K562 (cell line): ENCODE results near the gene CKLF. TPM values are rescaled to one million over a fixed set of nuclear protein-coding genes. Genes with fewer than 3 reads are reported as not detected.
A peak's percentile ranks its signal among the peaks of the same experiment; 100 is the strongest.

Experiments
- ATAC-seq: fragments of 200-7000 bp; cut with Tn5 transposase; 3 replicates; pipeline ENCODE4 v1.9.1; 2020; ENCODE audit warnings: moderate library complexity
- BruUV-seq: library from RNA; stranded (reverse); fragments of 400-500 nt; replicated peaks from 2 replicates; lab custom pipeline; 2021; lab: Mats Ljungman, UMichigan
- CTCF ChIA-PET: fragments of 300-600 bp; formaldehyde crosslinking; extraction: SDS; loops from one replicate; lab custom pipeline; 2021; ENCODE audit warnings: low intra/inter-chr PET ratio; lab: Yijun Ruan, JAX
- POLR2A ChIA-PET: fragments of 300-600, 350-650 bp; sonication (Branson Sonifier 250); formaldehyde crosslinking; extraction: SDS; loops from one replicate; lab custom pipeline; 2021; ENCODE audit warnings: antibody characterized with exemption, inconsistent platforms; lab: Yijun Ruan, JAX
- DNase-seq, 4 experiments: peaks; one replicate each; pipeline versions ENCODE4 v3.0.0 to v3.0.0-alpha.2; 2011 to 2018; ENCODE audit warnings: low spot score in 3 of 4, mixed read lengths in 3 of 4; ENCODE audit errors: extremely low read depth in 1 of 4
- FAIRE-seq: peaks from 2 replicates; lab custom pipeline; 2011; peaks lifted over from hg19 to GRCh38; lab: Jason Lieb, UNC
- H2AFZ ChIP-seq: 2 replicates; pipeline ENCODE4 v1.6.0; 2011; ENCODE audit warnings: low read depth, low read length, control low read depth, inconsistent platforms
- H3K27ac ChIP-seq: fragments of 200-600 bp; 3 replicates; pipeline ENCODE4 v1.8.0; 2011; ENCODE audit warnings: low read depth, mild to moderate bottlenecking, control low read depth, inconsistent platforms, low read length, moderate library complexity, mixed read lengths; ENCODE audit errors: extremely low read depth
- H3K27me3 ChIP-seq, 2 experiments: fragments of 300-600 bp in 1 of 2; 2 replicates in 1 of 2; 3 replicates in 1 of 2; pipeline versions ENCODE4 v1.6.0 to v1.8.0; 2011; ENCODE audit warnings: inconsistent platforms in 2 of 2, low read length in 2 of 2, mild to moderate bottlenecking in 1 of 2, mixed read lengths in 1 of 2, moderate library complexity in 1 of 2; ENCODE audit not compliant: control insufficient read depth in 2 of 2, insufficient read depth in 2 of 2
- H3K36me3 ChIP-seq: fragments of 300-600 bp; 3 replicates; pipeline ENCODE4 v1.8.0; 2011; ENCODE audit warnings: mild to moderate bottlenecking, low read length, inconsistent platforms; ENCODE audit not compliant: control insufficient read depth, insufficient read depth
- H3K4me1 ChIP-seq, 2 experiments: fragments of 200-600 bp in 1 of 2; replicated peaks in 1 of 2; 2 replicates in 1 of 2; 3 replicates in 1 of 2; pipeline versions ENCODE4 v1.5.1 to v1.8.0; 2011; ENCODE audit warnings: inconsistent platforms in 2 of 2, low read length in 2 of 2, mild to moderate bottlenecking in 1 of 2, mixed read lengths in 1 of 2, moderate library complexity in 1 of 2; ENCODE audit not compliant: control insufficient read depth in 2 of 2, insufficient read depth in 2 of 2
- H3K4me2 ChIP-seq: 2 replicates; pipeline ENCODE4 v1.6.1; 2011; ENCODE audit warnings: low read length, control low read depth, inconsistent platforms, mixed read lengths; ENCODE audit not compliant: insufficient read depth
- H3K4me3 ChIP-seq: fragments of 200-600 bp; sonication (generic), shearing (Covaris generic); 2 replicates; pipeline ENCODE4 v1.5.1; 2016; ENCODE audit warnings: control low read depth, inconsistent platforms
- H3K79me2 ChIP-seq: fragments of 200-600 bp; 3 replicates; pipeline ENCODE4 v1.8.0; 2011; ENCODE audit warnings: low read length, inconsistent platforms; ENCODE audit not compliant: control insufficient read depth, insufficient read depth
- H3K9ac ChIP-seq, 2 experiments: 2 replicates each; pipeline versions ENCODE4 v1.6.0 to v1.6.1; 2011; ENCODE audit warnings: low read depth in 2 of 2, low read length in 2 of 2, control low read depth in 1 of 2, inconsistent platforms in 1 of 2, mild to moderate bottlenecking in 1 of 2, mixed read lengths in 1 of 2; ENCODE audit not compliant: insufficient read depth in 1 of 2
- H3K9me1 ChIP-seq: one replicate; pipeline ENCODE4 v1.6.0; 2011; ENCODE audit warnings: inconsistent platforms, mild to moderate bottlenecking, low read length, moderate library complexity; ENCODE audit not compliant: control insufficient read depth, insufficient read depth
- H3K9me3 ChIP-seq: replicated peaks from 2 replicates; pipeline ENCODE4 v1.5.1; 2011; ENCODE audit warnings: low read depth, low read length, inconsistent platforms; ENCODE audit not compliant: control insufficient read depth, insufficient read depth
- H4K20me1 ChIP-seq: replicated peaks from 2 replicates; pipeline ENCODE4 v1.6.1; 2011; ENCODE audit warnings: low read length, inconsistent platforms, mixed read lengths; ENCODE audit not compliant: control insufficient read depth, insufficient read depth
- ADNP ChIP-seq: fragments of 200-800 bp; sonication (Bioruptor generic); IDR thresholded peaks from 2 replicates; pipeline ENCODE4 v1.6.1; 2016; ENCODE audit warnings: missing genetic modification characterization, missing compliant biosample characterization
- CBX3 ChIP-seq, 2 experiments: IDR thresholded peaks; 1 replicate in 1 of 2; 2 replicates in 1 of 2; pipeline ENCODE4 v1.6.1; 2012; ENCODE audit warnings: inconsistent platforms in 2 of 2, low read length in 2 of 2, borderline replicate concordance in 1 of 2, control low read depth in 1 of 2
- CEBPB ChIP-seq: fragments of 450-650 bp; IDR thresholded peaks from 2 replicates; pipeline ENCODE4 v1.6.1; 2016; ENCODE audit warnings: missing genetic modification characterization, missing compliant biosample characterization
- CEBPG ChIP-seq, 3 experiments: fragments of 200-800 bp in 1 of 3; sonication (Bioruptor generic) in 1 of 3; sonication (generic) in 1 of 3; formaldehyde crosslinking in 1 of 3; IDR thresholded peaks in 2 of 3; conservative IDR thresholded peaks in 1 of 3; 2 replicates each; pipeline versions ENCODE4 v1.6.1 to v1.8.0; 2016 to 2022; ENCODE audit warnings: missing compliant biosample characterization in 2 of 3, missing genetic modification characterization in 2 of 3, mild to moderate bottlenecking in 1 of 3, missing genetic modification reagents in 1 of 3
- GTF2A2 ChIP-seq: IDR thresholded peaks from 2 replicates; pipeline ENCODE4 v1.6.1; 2016; ENCODE audit warnings: mild to moderate bottlenecking, missing genetic modification characterization, missing compliant biosample characterization
- NFYB ChIP-seq: IDR thresholded peaks from 2 replicates; pipeline ENCODE4 v1.6.1; 2011; ENCODE audit warnings: mild to moderate bottlenecking, moderate library complexity; ENCODE audit not compliant: insufficient read length; ENCODE audit errors: extremely low read depth
- STAT5A ChIP-seq: IDR thresholded peaks from 2 replicates; pipeline ENCODE4 v1.6.1; 2012; ENCODE audit warnings: low read length, inconsistent platforms, borderline replicate concordance
- TAF15 ChIP-seq: fragments of 200-400 bp; formaldehyde crosslinking; IDR thresholded peaks from 2 replicates; pipeline ENCODE4 v1.6.1; 2017; ENCODE audit warnings: mild to moderate bottlenecking, low read depth, low read length, moderate library complexity
- TAF7 ChIP-seq: fragments of 450-650 bp; IDR thresholded peaks from 2 replicates; pipeline ENCODE4 v1.6.1; 2016; ENCODE audit warnings: missing genetic modification characterization, missing compliant biosample characterization
- ZFP36 ChIP-seq: fragments of 150-350 bp; IDR thresholded peaks from 2 replicates; pipeline ENCODE4 v1.6.1; 2018; ENCODE audit warnings: low read length, low read depth; ENCODE audit not compliant: partially characterized antibody
- ZNF124 ChIP-seq: sonication (generic); formaldehyde crosslinking; IDR thresholded peaks from 2 replicates; pipeline ENCODE4 v1.8.1; 2022; ENCODE audit warnings: missing genetic modification reagents
- ZNF134 ChIP-seq: fragments of 250-450 bp; sonication (Bioruptor Pico); conservative IDR thresholded peaks from 2 replicates; pipeline ENCODE4 v1.4.0; 2020
- ZNF239 ChIP-seq: fragments of 250-450 bp; sonication (Bioruptor Pico); IDR thresholded peaks from 2 replicates; pipeline ENCODE4 v1.4.0; 2020; ENCODE audit warnings: mild to moderate bottlenecking
- ZNF589 ChIP-seq: fragments of 200-800 bp; sonication (Bioruptor generic); IDR thresholded peaks from 2 replicates; pipeline ENCODE4 v1.6.1; 2016; ENCODE audit warnings: low read depth, missing genetic modification characterization, missing compliant biosample characterization
- WGBS: fragments of 100-300 bp; shearing (Covaris generic); methylation state at CpG from one replicate; pipeline ENCODE4 v1.1.6; 2016; ENCODE audit warnings: low coverage, mixed read lengths; ENCODE audit not compliant: insufficient coverage; ENCODE audit errors: missing lambda C conversion rate; 5-methylcytosine and 5-hydroxymethylcytosine counted together
- in situ Hi-C: fragments of 300-500 bp; cut with MboI; formaldehyde crosslinking; loops from 4 replicates; pipeline ENCODE4 v1.15.0; 2018; ENCODE audit warnings: inconsistent platforms, mixed read lengths
- intact Hi-C: fragments of 100-400 bp; cut with micrococcal nuclease; formaldehyde crosslinking; loops from 2 replicates; pipeline ENCODE4 v1.14.2; 2022
- polyA plus RNA-seq, 8 experiments: library from polyadenylated mRNA; depleted of rRNA in 4 of 8; stranded (reverse) in 5 of 8; unstranded in 3 of 8; fragments of >200 nt; fragmentation: Nextera tagmentation in 2 of 8; fragmentation: Illumina TruSeq in 1 of 8; extraction: Ambion mirVana in 2 of 8; extraction: Trizol in 1 of 8; gene quantifications; 2 replicates each; pipeline versions ENCODE4 v1.2.1 to v1.2.3, GENCODE V29; 2011 to 2014; ENCODE audit warnings: inconsistent platforms in 1 of 8, missing spikeins in 1 of 8
- total RNA-seq, 7 experiments: library from RNA; depleted of rRNA in 6 of 7; stranded (reverse); fragments of >200 nt in 6 of 7; fragmentation: Illumina TruSeq in 2 of 7; extraction: Trizol in 2 of 7; gene quantifications; 2 replicates each; pipeline versions ENCODE4 v1.2.1 to v1.2.3, GENCODE V29; 2011 to 2021; ENCODE audit warnings: low replicate concordance in 1 of 7
- TF ChIP-seq, protein P1 (sequence below), 2 experiments: IDR thresholded peaks; 2 replicates each; pipeline ENCODE4 v1.6.1; 2011; ENCODE audit warnings: borderline replicate concordance in 1 of 2, control low read depth in 1 of 2, low read depth in 1 of 2, low read length in 1 of 2, mild to moderate bottlenecking in 1 of 2, mixed read lengths in 1 of 2, moderate library complexity in 1 of 2; ENCODE audit not compliant: insufficient read depth in 1 of 2, insufficient read length in 1 of 2, poor library complexity in 1 of 2, severe bottlenecking in 1 of 2; ENCODE audit errors: extremely low read depth in 1 of 2
- TF ChIP-seq, protein P2 (sequence below): fragments of 450-650 bp; IDR thresholded peaks from one replicate; pipeline ENCODE4 v1.6.1; 2018; ENCODE audit warnings: mild to moderate bottlenecking, moderate library complexity; ENCODE audit not compliant: partially characterized antibody

CKLF gene
- total and polyA plus RNA-seq, 9 of the 15 experiments (the other 6 are each of a cell fraction or from before 2014, with no cell fraction given) = 84.8 to 322 (median 118) TPM

DNA sequence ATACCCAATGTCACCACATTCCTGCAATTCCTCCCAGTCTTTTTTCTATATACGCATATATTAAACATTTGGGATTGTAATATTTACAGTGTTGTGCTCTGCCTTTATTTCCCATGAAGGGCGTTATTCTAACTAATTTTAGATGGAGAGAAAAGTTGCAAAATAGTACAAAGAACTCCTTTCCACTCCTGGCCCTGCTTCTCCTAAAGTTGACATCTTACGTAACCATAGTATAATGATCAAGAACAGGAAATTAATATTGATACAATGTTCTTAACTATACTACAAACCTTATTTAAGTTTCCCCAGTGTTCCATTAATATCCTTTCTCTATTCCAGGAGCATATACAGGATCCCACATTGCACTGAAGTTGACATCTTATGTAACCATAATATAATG, 48.8 kb upstream of the CKLF start:
- no peak overlapping the region for H3K4me2 ChIP-seq

DNA sequence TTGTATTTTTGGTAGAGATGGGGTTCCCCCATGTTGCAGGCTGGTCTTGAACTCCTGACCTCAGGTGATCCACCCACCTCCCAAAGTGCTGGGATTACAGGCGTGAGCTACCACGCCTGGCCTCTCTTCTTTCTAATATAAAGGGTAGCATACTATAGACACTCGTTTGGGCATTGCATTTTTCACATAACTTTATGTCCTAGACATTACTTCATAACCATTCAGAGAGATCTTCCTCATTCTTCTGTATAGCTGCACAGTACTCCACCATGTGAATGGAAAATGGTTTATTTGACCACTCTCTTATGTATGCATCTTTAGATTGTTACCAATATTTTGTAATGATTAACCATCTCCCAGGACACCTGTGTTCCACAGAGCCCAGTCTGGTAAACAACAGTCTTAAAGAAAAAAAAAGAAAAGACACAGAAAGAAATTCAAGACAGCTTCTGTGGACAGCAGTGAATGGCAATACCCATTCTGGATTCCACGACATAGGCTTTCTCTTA, 44.6 kb upstream of the CKLF start:
- 25% methylated on average over 4 of the region's 4 CpGs for WGBS
- TF ChIP-seq, protein P1, sequence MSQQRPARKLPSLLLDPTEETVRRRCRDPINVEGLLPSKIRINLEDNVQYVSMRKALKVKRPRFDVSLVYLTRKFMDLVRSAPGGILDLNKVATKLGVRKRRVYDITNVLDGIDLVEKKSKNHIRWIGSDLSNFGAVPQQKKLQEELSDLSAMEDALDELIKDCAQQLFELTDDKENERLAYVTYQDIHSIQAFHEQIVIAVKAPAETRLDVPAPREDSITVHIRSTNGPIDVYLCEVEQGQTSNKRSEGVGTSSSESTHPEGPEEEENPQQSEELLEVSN (IDR thresholded peaks at IDR 0.05; ENCODE audit: borderline replicate concordance in 1 of 2, extremely low read depth in 1 of 2, insufficient read depth in 1 of 2, insufficient read length in 1 of 2, low read depth in 1 of 2, low read length in 1 of 2, poor library complexity in 1 of 2, severe bottlenecking in 1 of 2) = no peak
- TF ChIP-seq ZNF239 (CRISPR knock-in tag) (no peak), ZNF134 (CRISPR knock-in tag) (no peak), ADNP (no peak), ZFP36 (no peak), ZNF589 (no peak), STAT5A (no peak), TAF7 (no peak), TAF15 (no peak)
- TF ChIP-seq, protein P2, sequence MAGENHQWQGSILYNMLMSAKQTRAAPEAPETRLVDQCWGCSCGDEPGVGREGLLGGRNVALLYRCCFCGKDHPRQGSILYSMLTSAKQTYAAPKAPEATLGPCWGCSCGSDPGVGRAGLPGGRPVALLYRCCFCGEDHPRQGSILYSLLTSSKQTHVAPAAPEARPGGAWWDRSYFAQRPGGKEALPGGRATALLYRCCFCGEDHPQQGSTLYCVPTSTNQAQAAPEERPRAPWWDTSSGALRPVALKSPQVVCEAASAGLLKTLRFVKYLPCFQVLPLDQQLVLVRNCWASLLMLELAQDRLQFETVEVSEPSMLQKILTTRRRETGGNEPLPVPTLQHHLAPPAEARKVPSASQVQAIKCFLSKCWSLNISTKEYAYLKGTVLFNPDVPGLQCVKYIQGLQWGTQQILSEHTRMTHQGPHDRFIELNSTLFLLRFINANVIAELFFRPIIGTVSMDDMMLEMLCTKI = no peak

More for the DNA sequence above, 48.8 kb upstream of the CKLF start:
- Histone ChIP-seq H3K9me3 (no peaks in the 10 kb centered on the region), H3K27me3 (no peaks in the 10 kb centered on the region), H4K20me1 (no peaks in the 10 kb centered on the region), H3K9me1 (no peaks in the 10 kb centered on the region), H3K27ac (no peak overlapping the region), H2AFZ (no peak overlapping the region), H3K4me3 (no peak overlapping the region), H3K9ac (no peak overlapping the region), H3K4me1 (no peaks in the 10 kb centered on the region), H3K79me2 (no peaks in the 10 kb centered on the region), H3K36me3 (no peaks in the 10 kb centered on the region)
- ChIA-PET POLR2A (no interaction called here), CTCF (no interaction called here)
- BruUV-seq = no TSS peak
- 57% methylated on average over 3 of the region's 3 CpGs for WGBS
- FAIRE-seq (no peak), ATAC-seq (no peak), DNase-seq (no peak)
- intact Hi-C loops (no loop called here), in situ Hi-C loops (no loop called here)
- TF ChIP-seq CEBPB (tag) (peak; percentile 59), CBX3 (IDR thresholded peaks at IDR 0.05; ENCODE audit: borderline replicate concordance in 1 of 2, low read length in 2 of 2) (no peak), ZNF134 (CRISPR knock-in tag) (no peak), ZNF124 (no peak), NFYB (no peak), GTF2A2 (tag) (no peak), CEBPG (CRISPR knock-in tag; IDR thresholded peaks at IDR 0.05) (no peak), CEBPG (tag; conservative IDR thresholded peaks at IDR 0.05 in 1 of 2, IDR thresholded peaks at IDR 0.05 in 1 of 2) (0 out of 4 replicates have a peak, but pooled peaks of 1 of the 2 experiments have one; percentile 28)

More for the DNA sequence above, 44.6 kb upstream of the CKLF start:
- FAIRE-seq = no peak
- POLR2A ChIA-PET = no interaction called here
- Histone ChIP-seq H3K27ac (no peak overlapping the region), H3K27me3 (no peaks in the 10 kb centered on the region), H2AFZ (no peak overlapping the region), H3K4me3 (no peak overlapping the region), H3K79me2 (no peaks in the 10 kb centered on the region), H3K9me3 (no peaks in the 10 kb centered on the region), H3K9me1 (no peaks in the 10 kb centered on the region), H3K36me3 (no peaks in the 10 kb centered on the region; the same call in 2 of the 3 replicates), H4K20me1 (no peaks in the 10 kb centered on the region), H3K4me2 (no peak overlapping the region), H3K9ac (no peak overlapping the region), H3K4me1 (peaks cover 10 to 13% of the 10 kb centered on the region in 2 experiments; a peak in 3 of 5 replicates)
- intact Hi-C loops (no loop called here), in situ Hi-C loops (no loop called here)
- DNase-seq = no peak
- no peak for ATAC-seq
- no TSS peak for BruUV-seq
- CTCF ChIA-PET = no interaction called here
